WTC11 (cell line): ENCODE results near the gene ZCCHC24. TPM values are rescaled to one million over a fixed set of nuclear protein-coding genes. Genes with fewer than 3 reads are reported as not detected.

Experiments
- ATAC-seq: fragments of 200-7000 bp; cut with Tn5 transposase; 2 replicates; pipeline ENCODE4 v1.10.0; 2021; ENCODE audit warnings: mild to moderate bottlenecking, moderate library complexity
- CTCF ChIA-PET: fragments of 300-600 bp; sonication (Branson Sonifier 250); formaldehyde crosslinking; loops from one replicate; lab custom pipeline; 2021; ENCODE audit warnings: antibody characterized with exemption; lab: Charles Lee
- POLR2A ChIA-PET: fragments of 350-600 bp; sonication (Branson Sonifier 250); formaldehyde crosslinking; loops from one replicate; lab custom pipeline; 2021; ENCODE audit warnings: antibody characterized with exemption; lab: Charles Lee
- DNase-seq: peaks from one replicate; pipeline ENCODE4 v3.0.0; 2021; ENCODE audit warnings: low spot score
- H3K27ac Mint-ChIP-seq: 2 replicates; pipeline ENCODE4 v1.8.0; 2021; ENCODE audit warnings: mixed read lengths
- H3K27me3 Mint-ChIP-seq: 2 replicates; pipeline ENCODE4 v1.8.0; 2021; ENCODE audit warnings: low read depth, mild to moderate bottlenecking, moderate library complexity, mixed read lengths
- H3K36me3 Mint-ChIP-seq: 2 replicates; pipeline ENCODE4 v1.8.0; 2021; ENCODE audit warnings: mixed read lengths
- H3K4me1 Mint-ChIP-seq: 2 replicates; pipeline ENCODE4 v1.8.0; 2022; ENCODE audit warnings: mixed read lengths
- H3K4me3 Mint-ChIP-seq: 2 replicates; pipeline ENCODE4 v1.8.0; 2021; ENCODE audit warnings: mild to moderate bottlenecking, moderate library complexity, mixed read lengths
- H3K9me3 Mint-ChIP-seq: 2 replicates; pipeline ENCODE4 v1.8.0; 2021; ENCODE audit warnings: mixed read lengths
- CBFB ChIP-seq: sonication (generic); formaldehyde crosslinking; IDR thresholded peaks from 2 replicates; pipeline ENCODE4 v1.8.1; 2022; ENCODE audit warnings: mild to moderate bottlenecking, low read depth, missing genetic modification reagents
- CREM ChIP-seq: sonication (generic); formaldehyde crosslinking; IDR thresholded peaks from 2 replicates; pipeline ENCODE4 v1.8.1; 2022; ENCODE audit warnings: mild to moderate bottlenecking, missing genetic modification reagents, moderate library complexity
- ERG ChIP-seq: fragments of 250-450 bp; sonication (Bioruptor Pico); IDR thresholded peaks from 2 replicates; pipeline ENCODE4 v1.8.0; 2021; ENCODE audit warnings: mild to moderate bottlenecking
- GRHL2 ChIP-seq: fragments of 250-450 bp; sonication (Bioruptor Pico); IDR thresholded peaks from 2 replicates; pipeline ENCODE4 v1.8.0; 2022; ENCODE audit warnings: mild to moderate bottlenecking, moderate library complexity; ENCODE audit not compliant: insufficient replicate concordance, severe bottlenecking
- GTF2I ChIP-seq: fragments of 250-450 bp; sonication (Bioruptor Pico); conservative IDR thresholded peaks from 2 replicates; pipeline ENCODE4 v1.4.0; 2021; ENCODE audit warnings: mild to moderate bottlenecking
- NFATC4 ChIP-seq: fragments of 250-450 bp; sonication (Bioruptor Pico); IDR thresholded peaks from 2 replicates; pipeline ENCODE4 v1.9.0; 2021; ENCODE audit warnings: mild to moderate bottlenecking
- NFYB ChIP-seq: sonication (generic); formaldehyde crosslinking; conservative IDR thresholded peaks from 2 replicates; pipeline ENCODE4 v1.8.0; 2022; ENCODE audit warnings: low read depth, missing genetic modification reagents
- PRRX2 ChIP-seq: fragments of 250-450 bp; sonication (Bioruptor Pico); IDR thresholded peaks from 2 replicates; pipeline ENCODE4 v1.8.0; 2021; ENCODE audit warnings: mild to moderate bottlenecking
- TEAD4 ChIP-seq: sonication (generic); formaldehyde crosslinking; IDR thresholded peaks from 2 replicates; pipeline ENCODE4 v1.8.0; 2022; ENCODE audit warnings: mild to moderate bottlenecking, missing genetic modification reagents
- USF1 ChIP-seq: sonication (generic); formaldehyde crosslinking; IDR thresholded peaks from 2 replicates; pipeline ENCODE4 v1.8.0; 2022; ENCODE audit warnings: mild to moderate bottlenecking, missing genetic modification reagents
- ZNF281 ChIP-seq: sonication (generic); formaldehyde crosslinking; IDR thresholded peaks from 2 replicates; pipeline ENCODE4 v1.8.0; 2023; ENCODE audit warnings: mild to moderate bottlenecking, missing genetic modification reagents
- ZNF396 ChIP-seq: fragments of 250-450 bp; sonication (Bioruptor Pico); IDR thresholded peaks from 2 replicates; pipeline ENCODE4 v1.8.0; 2021; ENCODE audit warnings: mild to moderate bottlenecking, moderate library complexity, borderline replicate concordance
- ZNF416 ChIP-seq: fragments of 250-450 bp; sonication (Bioruptor Pico); IDR thresholded peaks from 2 replicates; pipeline ENCODE4 v1.9.0; 2021; ENCODE audit warnings: mild to moderate bottlenecking, inconsistent platforms
- ZNF532 ChIP-seq: fragments of 250-450 bp; sonication (Bioruptor Pico); IDR thresholded peaks from 2 replicates; pipeline ENCODE4 v1.9.0; 2021; ENCODE audit warnings: mild to moderate bottlenecking, borderline replicate concordance
- total RNA-seq: library from RNA; stranded (reverse); gene quantifications from 3 replicates; pipeline ENCODE4 v1.2.3, GENCODE V29; 2021
- TF ChIP-seq, protein P1 (sequence below): sonication (generic); formaldehyde crosslinking; conservative IDR thresholded peaks from 2 replicates; pipeline ENCODE4 v1.8.1; 2022; ENCODE audit warnings: mild to moderate bottlenecking, missing genetic modification reagents
- TF ChIP-seq, protein P2 (sequence below): fragments of 250-450 bp; sonication (Bioruptor Pico); IDR thresholded peaks from 2 replicates; pipeline ENCODE4 v1.9.0; 2021; ENCODE audit warnings: moderate library complexity, mild to moderate bottlenecking, inconsistent platforms, borderline replicate concordance
- TF ChIP-seq, protein P3 (sequence below): sonication (generic); formaldehyde crosslinking; IDR thresholded peaks from 2 replicates; pipeline ENCODE4 v1.8.0; 2022; ENCODE audit warnings: mild to moderate bottlenecking, missing genetic modification reagents

The ZCCHC24 gene
- total RNA-seq, 1 experiment from 2014 or later, result 7.7 TPM

DNA sequence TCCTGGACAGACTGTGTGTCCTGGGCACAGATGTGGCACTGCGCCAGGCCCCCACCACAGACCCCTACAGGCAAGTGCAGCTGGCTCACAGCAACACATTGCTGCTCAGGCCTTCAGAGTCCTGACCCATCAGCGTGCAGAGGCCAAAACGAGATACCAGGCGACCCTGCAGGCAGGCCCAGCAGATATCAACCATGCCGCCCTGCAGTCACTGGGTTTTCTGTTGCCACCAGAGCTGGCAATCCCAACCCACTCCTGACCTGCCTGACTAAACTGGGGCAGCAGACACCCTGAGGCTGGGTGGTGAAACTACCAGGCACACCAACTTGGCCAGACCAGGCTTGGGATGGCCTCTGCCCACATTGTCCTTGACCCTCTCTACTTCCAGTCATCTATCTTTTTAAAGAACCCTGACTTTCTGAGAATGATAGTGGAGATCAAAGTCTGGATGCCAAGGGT, 20.3 kb downstream of the ZCCHC24 start:
- H3K27me3 Mint-ChIP-seq, result no peaks in the 10 kb centered on the region
- DNase-seq, result no peak
- no peaks in the 10 kb centered on the region for H3K36me3 Mint-ChIP-seq
- TF ChIP-seq ZNF532 (no peak), TEAD4 (CRISPR knock-in tag) (no peak), GRHL2 (CRISPR knock-in tag) (no peak), GTF2I (CRISPR knock-in tag) (no peak), ERG (CRISPR knock-in tag) (no peak), NFYB (CRISPR knock-in tag) (no peak), ZNF416 (no peak), ZNF396 (CRISPR knock-in tag) (no peak), USF1 (no peak), CBFB (CRISPR knock-in tag) (no peak), PRRX2 (CRISPR knock-in tag) (no peak), ZNF281 (CRISPR knock-in tag) (no peak), CREM (CRISPR knock-in tag) (no peak), NFATC4 (CRISPR knock-in tag) (no peak)
- TF ChIP-seq, protein P1, sequence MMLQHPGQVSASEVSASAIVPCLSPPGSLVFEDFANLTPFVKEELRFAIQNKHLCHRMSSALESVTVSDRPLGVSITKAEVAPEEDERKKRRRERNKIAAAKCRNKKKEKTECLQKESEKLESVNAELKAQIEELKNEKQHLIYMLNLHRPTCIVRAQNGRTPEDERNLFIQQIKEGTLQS (CRISPR knock-in tag), result no peak
- TF ChIP-seq, protein P2, sequence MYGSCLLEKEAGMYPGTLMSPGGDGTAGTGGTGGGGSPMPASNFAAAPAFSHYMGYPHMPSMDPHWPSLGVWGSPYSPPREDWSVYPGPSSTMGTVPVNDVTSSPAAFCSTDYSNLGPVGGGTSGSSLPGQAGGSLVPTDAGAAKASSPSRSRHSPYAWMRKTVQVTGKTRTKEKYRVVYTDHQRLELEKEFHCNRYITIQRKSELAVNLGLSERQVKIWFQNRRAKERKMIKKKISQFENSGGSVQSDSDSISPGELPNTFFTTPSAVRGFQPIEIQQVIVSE (CRISPR knock-in tag), result no peak
- TF ChIP-seq, protein P3, sequence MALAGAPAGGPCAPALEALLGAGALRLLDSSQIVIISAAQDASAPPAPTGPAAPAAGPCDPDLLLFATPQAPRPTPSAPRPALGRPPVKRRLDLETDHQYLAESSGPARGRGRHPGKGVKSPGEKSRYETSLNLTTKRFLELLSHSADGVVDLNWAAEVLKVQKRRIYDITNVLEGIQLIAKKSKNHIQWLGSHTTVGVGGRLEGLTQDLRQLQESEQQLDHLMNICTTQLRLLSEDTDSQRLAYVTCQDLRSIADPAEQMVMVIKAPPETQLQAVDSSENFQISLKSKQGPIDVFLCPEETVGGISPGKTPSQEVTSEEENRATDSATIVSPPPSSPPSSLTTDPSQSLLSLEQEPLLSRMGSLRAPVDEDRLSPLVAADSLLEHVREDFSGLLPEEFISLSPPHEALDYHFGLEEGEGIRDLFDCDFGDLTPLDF (CRISPR knock-in tag), result no peak
- H3K4me3 Mint-ChIP-seq, result no peak overlapping the region
- ChIA-PET CTCF (interaction anchor here (0.7 kb wide), 1 partner anchor 78 kb away, joined by 4 read pairs; no protein-coding TSS in a partner anchor), POLR2A (no interaction called here)
- H3K27ac Mint-ChIP-seq, result no peak overlapping the region
- H3K9me3 Mint-ChIP-seq, result peaks cover 5% of the 10 kb centered on the region; the same call in 1 of the 2 replicates
- H3K4me1 Mint-ChIP-seq, result peaks cover 4% of the 10 kb centered on the region
- no peak for ATAC-seq
